Psoas muscle (tissue), 8 donors: ENCODE measurements around the gene ZNF236. TPM values are rescaled to one million over a fixed set of nuclear protein-coding genes. Genes with fewer than 3 reads are reported as not detected.

Experiments used
- ATAC-seq, 4 donors: fragments of 200-7000 bp; cut with Tn5 transposase; one replicate each; pipeline ENCODE4 v1.9.1; 2020; ENCODE audit warnings: moderate library complexity in 3 of 4, mild to moderate bottlenecking in 2 of 4
- DNase-seq, 2 donors: peaks; one replicate each; pipeline ENCODE4 v3.0.0-alpha.2; 2020
- H3K27ac ChIP-seq: fragments of 200-600 bp; one replicate; pipeline ENCODE4 v1.8.0; 2022
- H3K27me3 ChIP-seq, 3 donors: fragments of 200-600 bp in 1 of 3; one replicate each; pipeline versions ENCODE4 v1.6.1 to v1.8.0; 2013 to 2022; ENCODE audit warnings: low read length in 2 of 3, mild to moderate bottlenecking in 2 of 3, moderate library complexity in 1 of 3; ENCODE audit not compliant: insufficient read depth in 3 of 3
- H3K36me3 ChIP-seq, 2 donors: fragments of 200-600 bp in 1 of 2; one replicate each; pipeline versions ENCODE4 v1.6.1 to v1.8.0; 2013 to 2022; ENCODE audit warnings: low read depth in 1 of 2, mild to moderate bottlenecking in 1 of 2, moderate library complexity in 1 of 2; ENCODE audit not compliant: insufficient read depth in 1 of 2
- H3K4me1 ChIP-seq: fragments of 200-600 bp; one replicate; pipeline ENCODE4 v1.8.0; 2022
- H3K4me3 ChIP-seq: fragments of 200-600 bp; one replicate; pipeline ENCODE4 v1.8.0; 2022; ENCODE audit warnings: mild to moderate bottlenecking
- H3K9me3 ChIP-seq: fragments of 200-600 bp; one replicate; pipeline ENCODE4 v1.8.0; 2022
- CTCF ChIP-seq: fragments of 200-600 bp; IDR thresholded peaks from one replicate; pipeline ENCODE4 v1.8.0; 2022; ENCODE audit warnings: antibody characterized with exemption
- WGBS, 3 donors: extraction: QIAGEN DNeasy Blood & Tissue Kit; methylation state at CpG; one replicate each; pipeline versions ENCODE4 v1.1.6 to v1.1.7; 2013; 5-methylcytosine and 5-hydroxymethylcytosine counted together
- intact Hi-C, 2 donors: fragments of 100-400 bp; cut with DNase I; formaldehyde crosslinking; loops; one replicate each; pipeline versions ENCODE4 v1.11.0 to v1.14.2; 2022
- polyA plus RNA-seq, 3 donors: library from polyadenylated mRNA; stranded (reverse); fragments of 200-250 nt; gene quantifications; one replicate each; pipeline ENCODE4 v1.2.3, GENCODE V29; 2013
- total RNA-seq, 4 donors: library from RNA; stranded (reverse); fragmentation: NEBNext Ultra II Directional in 2 of 4; extraction: Animal tissue kit (Norgen Biotek cat#: 25700) in 2 of 4; gene quantifications; one replicate each; pipeline versions ENCODE4 v1.2.1 to v1.2.4, GENCODE V29; 2021 to 2023
- donor health status: healthy with polysubstance abuse.
- donor health status: DM: no; HTN: no; CAD: no; lungs with moderate emphysema.
- donor health status: Bipolar disorder and iron deficiency.
- donor health status: healthy.
- donor health status: DM: yes; HTN: yes; CAD: no.
- donor health status: DM: no; HTN: no; CAD: no.
- donor health status: DM: no; HTN: no; CAD: no.
- donor health status: DM: yes; HTN: yes; CAD: no.

The ZNF236 gene
- total and polyA plus RNA-seq, 7 donors = 0.76 to 9.4 (median 7.5) TPM

DNA sequence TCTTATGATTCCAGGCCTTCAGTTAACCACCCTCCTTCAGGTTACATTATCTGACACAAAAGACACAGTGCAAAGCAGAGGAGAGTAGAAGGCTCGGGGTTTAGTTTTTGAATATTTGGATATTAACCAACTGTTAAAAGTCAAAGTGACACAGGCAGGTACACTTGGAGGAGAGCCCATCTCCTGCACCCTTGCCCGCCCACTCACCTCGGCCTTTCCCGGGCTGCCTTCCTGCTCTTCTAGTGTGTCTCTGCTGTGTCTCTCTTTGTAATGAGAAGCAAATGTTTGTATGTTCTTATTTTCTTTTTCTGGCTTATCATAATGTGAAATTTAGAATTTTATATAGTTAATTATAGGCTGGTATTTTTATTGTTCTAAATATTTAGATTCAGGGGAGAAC lies 35.1 kb downstream of the ZNF236 start:
- ATAC-seq (no peak), DNase-seq (no peak)
- Histone ChIP-seq H3K9me3 (no peaks in the 10 kb centered on the region), H3K27ac (no peak overlapping the region), H3K36me3 (peaks cover 0 to 55% of the 10 kb centered on the region in 2 donors), H3K4me3 (no peak overlapping the region), H3K27me3 (no peaks in the 10 kb centered on the region), H3K4me1 (no peaks in the 10 kb centered on the region)
- intact Hi-C loops = no loop called here
- 92 to 96% (median 93%) methylated on average over 4 of the region's 4 CpGs for WGBS, 3 donors
- TF ChIP-seq CTCF = no peak

DNA sequence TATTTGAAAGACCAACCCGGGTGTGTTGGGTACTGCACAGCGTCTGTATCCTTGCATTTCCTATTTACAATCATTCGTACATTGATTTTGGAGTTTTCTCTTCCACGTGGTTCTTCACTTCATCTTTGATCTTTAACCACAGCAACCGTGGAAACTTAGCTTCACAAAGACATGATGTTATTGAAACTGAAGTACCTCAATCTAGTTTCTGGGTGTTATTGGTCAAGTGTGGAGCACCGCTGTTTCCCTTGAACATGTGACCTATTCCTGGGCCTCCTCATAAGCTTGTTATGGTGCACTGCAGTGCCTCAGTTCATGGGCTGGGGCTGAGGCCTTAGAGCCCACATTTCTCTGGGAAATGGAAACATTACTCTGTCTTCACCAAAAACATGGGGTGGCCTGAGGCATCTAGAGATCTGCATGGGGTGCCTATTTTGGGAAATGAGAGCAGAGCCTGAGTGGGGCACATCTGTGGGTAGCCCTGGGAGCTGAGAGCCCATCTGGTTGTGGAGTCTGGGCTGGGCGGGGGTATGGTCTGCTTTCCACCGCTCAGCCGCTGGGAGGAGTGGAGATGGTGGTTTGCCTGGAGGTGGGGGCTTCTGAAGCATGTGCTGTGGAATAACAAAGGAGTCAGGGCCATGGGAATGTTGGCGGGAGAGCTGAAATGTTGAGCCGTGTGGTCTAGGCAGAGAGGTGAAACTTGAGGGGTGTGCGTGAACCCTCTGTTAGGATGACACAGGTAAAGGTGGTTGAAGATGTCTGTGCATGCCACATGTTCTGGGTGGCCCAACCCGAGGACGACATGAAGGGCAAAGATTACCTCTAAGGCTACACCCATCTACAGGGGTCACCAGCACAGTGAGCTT lies 37.4 kb downstream of the ZNF236 start:
- intact Hi-C loops = no loop called here
- 92 to 94% (median 94%) methylated on average over 14 of the region's 14 CpGs for WGBS, 3 donors
- ATAC-seq (no peak), DNase-seq (no peak)
- no peak overlapping the region for H3K27ac ChIP-seq
- H3K36me3 ChIP-seq = peaks cover 0 to 55% of the 10 kb centered on the region in 2 donors
- H3K4me3 ChIP-seq = no peak overlapping the region
- H3K9me3 ChIP-seq = no peaks in the 10 kb centered on the region
- TF ChIP-seq CTCF = no peak
- H3K27me3 ChIP-seq = no peaks in the 10 kb centered on the region
- no peaks in the 10 kb centered on the region for H3K4me1 ChIP-seq

GRCh38 chr18:76860411-76860810 lies 38.1 kb downstream of the ZNF236 start:
- no peaks in the 10 kb centered on the region for H3K4me1 ChIP-seq
- H3K9me3 ChIP-seq = no peaks in the 10 kb centered on the region
- H3K27ac ChIP-seq = no peak overlapping the region
- DNase-seq (no peak), ATAC-seq (no peak)
- 90 to 94% (median 92%) methylated on average over 6 of the region's 6 CpGs for WGBS, 3 donors
- no peaks in the 10 kb centered on the region for H3K27me3 ChIP-seq
- intact Hi-C loops = no loop called here
- H3K36me3 ChIP-seq = peaks cover 0 to 55% of the 10 kb centered on the region in 2 donors
- TF ChIP-seq CTCF = no peak
- no peak overlapping the region for H3K4me3 ChIP-seq

DNA sequence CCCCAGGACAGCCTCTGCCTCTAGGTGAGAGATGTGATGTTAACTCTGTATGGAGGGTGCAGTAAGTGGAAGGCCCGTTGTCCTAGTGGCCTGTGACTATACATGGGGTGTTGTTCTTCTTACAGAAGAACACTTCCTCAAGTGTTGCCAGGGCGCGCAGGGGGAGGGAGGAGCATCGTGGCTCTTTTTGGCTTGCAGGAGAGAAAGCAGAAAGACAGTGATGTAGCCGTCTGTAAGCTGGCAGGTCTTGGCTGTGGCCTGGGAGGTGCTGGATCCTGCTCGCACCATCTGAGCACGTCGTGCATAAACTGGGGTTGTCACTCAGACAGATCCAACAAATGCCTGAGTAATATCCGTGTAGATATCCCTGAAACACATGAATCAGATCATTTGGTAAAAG lies 44.3 kb downstream of the ZNF236 start:
- DNase-seq = no peak
- H3K9me3 ChIP-seq = no peaks in the 10 kb centered on the region
- H3K27ac ChIP-seq = no peak overlapping the region
- intact Hi-C loops = no loop called here
- WGBS, 3 donors = 56 to 76% (median 57%) methylated on average over 9 of the region's 9 CpGs
- ATAC-seq = no peak
- H3K4me1 ChIP-seq = no peaks in the 10 kb centered on the region
- TF ChIP-seq CTCF = no peak
- no peak overlapping the region for H3K4me3 ChIP-seq
- H3K27me3 ChIP-seq = no peaks in the 10 kb centered on the region
- H3K36me3 ChIP-seq = peaks cover 0 to 63% of the 10 kb centered on the region in 2 donors
